ENCODE measurements around the gene MAP2K5. TPM values are rescaled to one million over a fixed set of nuclear protein-coding genes. Genes with fewer than 3 reads are reported as not detected.

MAP2K5 gene
- total and polyA plus RNA-seq, 10 of the 15 experiments (the other 5 are each of a cell fraction or from before 2014, with no cell fraction given) = 1.3 to 19.4 (median 9.6) TPM

DNA sequence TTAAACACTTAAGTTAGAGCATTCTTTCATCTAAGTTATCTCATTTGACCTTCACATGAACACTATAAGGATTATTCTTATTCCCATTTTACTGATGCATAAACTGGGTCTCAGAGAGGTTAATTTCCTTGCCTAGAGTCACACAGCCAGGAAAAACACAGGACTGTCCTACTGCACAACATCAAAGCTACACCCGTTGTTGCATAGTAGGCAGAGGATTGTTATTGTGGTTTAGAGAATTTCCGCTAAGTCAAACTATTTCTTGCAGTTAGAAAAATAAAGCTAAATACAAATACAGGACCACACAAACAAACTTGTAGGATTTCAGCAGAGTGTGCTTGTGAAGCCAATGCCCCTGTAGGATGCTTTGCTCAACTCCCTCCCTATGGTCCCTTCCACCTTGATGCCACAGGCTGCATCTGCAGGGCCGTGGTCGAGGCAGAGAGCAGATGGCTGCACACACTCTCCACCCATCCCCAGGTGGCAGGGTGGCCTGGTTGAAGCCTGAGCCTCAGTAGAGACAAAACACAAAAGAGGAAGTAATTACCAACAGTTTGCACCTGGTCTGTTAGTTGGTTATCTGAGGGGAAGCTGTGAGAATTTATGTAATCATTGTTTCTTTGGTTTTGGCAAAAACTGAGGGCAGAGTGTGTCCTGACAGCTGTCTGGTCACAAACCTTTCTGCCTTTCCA, 241.7 kb downstream of the MAP2K5 start (continued):
- TF ChIP-seq MAX (IDR thresholded peaks at IDR 0.05; ENCODE audit: low read depth, low read length) (no peak), IRF3 (IDR thresholded peaks at IDR 0.05) (no peak), ZBTB40 (IDR thresholded peaks at IDR 0.05; ENCODE audit: borderline replicate concordance) (no peak), ZNF207 (IDR thresholded peaks at IDR 0.05; ENCODE audit: borderline replicate concordance) (no peak), FOXK2 (IDR thresholded peaks at IDR 0.05) (no peak), PRDM15 (CRISPR knock-in tag; IDR thresholded peaks at IDR 0.05) (no peak), MEF2B (IDR thresholded peaks at IDR 0.05; ENCODE audit: partially characterized antibody, poor library complexity, severe bottlenecking) (peak; percentile 39), FOS (IDR thresholded peaks at IDR 0.05; ENCODE audit: borderline replicate concordance, extremely low read depth, insufficient read length) (no peak), MTA2 (IDR thresholded peaks at IDR 0.05; ENCODE audit: low read depth) (peak; percentile 95), ZNF622 (IDR thresholded peaks at IDR 0.05) (no peak)
- TF ChIP-seq, protein P1, sequence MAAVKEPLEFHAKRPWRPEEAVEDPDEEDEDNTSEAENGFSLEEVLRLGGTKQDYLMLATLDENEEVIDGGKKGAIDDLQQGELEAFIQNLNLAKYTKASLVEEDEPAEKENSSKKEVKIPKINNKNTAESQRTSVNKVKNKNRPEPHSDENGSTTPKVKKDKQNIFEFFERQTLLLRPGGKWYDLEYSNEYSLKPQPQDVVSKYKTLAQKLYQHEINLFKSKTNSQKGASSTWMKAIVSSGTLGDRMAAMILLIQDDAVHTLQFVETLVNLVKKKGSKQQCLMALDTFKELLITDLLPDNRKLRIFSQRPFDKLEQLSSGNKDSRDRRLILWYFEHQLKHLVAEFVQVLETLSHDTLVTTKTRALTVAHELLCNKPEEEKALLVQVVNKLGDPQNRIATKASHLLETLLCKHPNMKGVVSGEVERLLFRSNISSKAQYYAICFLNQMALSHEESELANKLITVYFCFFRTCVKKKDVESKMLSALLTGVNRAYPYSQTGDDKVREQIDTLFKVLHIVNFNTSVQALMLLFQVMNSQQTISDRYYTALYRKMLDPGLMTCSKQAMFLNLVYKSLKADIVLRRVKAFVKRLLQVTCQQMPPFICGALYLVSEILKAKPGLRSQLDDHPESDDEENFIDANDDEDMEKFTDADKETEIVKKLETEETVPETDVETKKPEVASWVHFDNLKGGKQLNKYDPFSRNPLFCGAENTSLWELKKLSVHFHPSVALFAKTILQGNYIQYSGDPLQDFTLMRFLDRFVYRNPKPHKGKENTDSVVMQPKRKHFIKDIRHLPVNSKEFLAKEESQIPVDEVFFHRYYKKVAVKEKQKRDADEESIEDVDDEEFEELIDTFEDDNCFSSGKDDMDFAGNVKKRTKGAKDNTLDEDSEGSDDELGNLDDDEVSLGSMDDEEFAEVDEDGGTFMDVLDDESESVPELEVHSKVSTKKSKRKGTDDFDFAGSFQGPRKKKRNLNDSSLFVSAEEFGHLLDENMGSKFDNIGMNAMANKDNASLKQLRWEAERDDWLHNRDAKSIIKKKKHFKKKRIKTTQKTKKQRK (IDR thresholded peaks at IDR 0.05; ENCODE audit: low read depth, low read length) = no peak
- TF ChIP-seq, protein P2, sequence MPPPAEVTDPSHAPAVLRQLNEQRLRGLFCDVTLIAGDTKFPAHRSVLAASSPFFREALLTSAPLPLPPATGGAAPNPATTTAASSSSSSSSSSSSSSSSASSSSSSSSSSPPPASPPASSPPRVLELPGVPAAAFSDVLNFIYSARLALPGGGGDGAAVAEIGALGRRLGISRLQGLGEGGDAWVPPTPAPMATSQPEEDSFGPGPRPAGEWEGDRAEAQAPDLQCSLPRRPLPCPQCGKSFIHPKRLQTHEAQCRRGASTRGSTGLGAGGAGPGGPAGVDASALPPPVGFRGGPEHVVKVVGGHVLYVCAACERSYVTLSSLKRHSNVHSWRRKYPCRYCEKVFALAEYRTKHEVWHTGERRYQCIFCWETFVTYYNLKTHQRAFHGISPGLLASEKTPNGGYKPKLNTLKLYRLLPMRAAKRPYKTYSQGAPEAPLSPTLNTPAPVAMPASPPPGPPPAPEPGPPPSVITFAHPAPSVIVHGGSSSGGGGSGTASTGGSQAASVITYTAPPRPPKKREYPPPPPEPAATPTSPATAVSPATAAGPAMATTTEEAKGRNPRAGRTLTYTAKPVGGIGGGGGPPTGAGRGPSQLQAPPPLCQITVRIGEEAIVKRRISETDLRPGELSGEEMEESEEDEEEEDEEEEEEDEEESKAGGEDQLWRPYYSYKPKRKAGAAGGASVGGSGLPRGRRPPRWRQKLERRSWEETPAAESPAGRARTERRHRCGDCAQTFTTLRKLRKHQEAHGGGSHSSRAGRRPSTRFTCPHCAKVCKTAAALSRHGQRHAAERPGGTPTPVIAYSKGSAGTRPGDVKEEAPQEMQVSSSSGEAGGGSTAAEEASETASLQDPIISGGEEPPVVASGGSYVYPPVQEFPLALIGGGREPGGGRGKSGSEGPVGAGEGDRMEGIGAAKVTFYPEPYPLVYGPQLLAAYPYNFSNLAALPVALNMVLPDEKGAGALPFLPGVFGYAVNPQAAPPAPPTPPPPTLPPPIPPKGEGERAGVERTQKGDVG (CRISPR knock-in tag; IDR thresholded peaks at IDR 0.05) = no peak

Measured in GM12878 (cell line).